NOMO-1 treated with dmso at 0.1 percent for 144 hours (cell line): Measurements from ENCODE around the gene SLC29A2.
"Not testable (repeated sequence)": the region's sequence is repeated elsewhere in the genome, so short reads cannot be mapped to it uniquely, and the experiment has no call there.

Experiments
- DNase-seq: peaks from one replicate; lab custom pipeline; 2025; ENCODE audit not compliant: unreplicated experiment; lab: John Stamatoyannopoulos, UW

The SLC29A2 gene

GRCh38 chr11:66320289-66320688 lies 51.3 kb downstream of the SLC29A2 start:
- not testable (repeated sequence) for DNase-seq

- DNase-seq = no peak
These were observed 53.0 kb downstream of the SLC29A2 start for GRCh38 chr11:66318600-66318970.

- peak; percentile 90 for DNase-seq
These were observed 53.6 kb downstream of the SLC29A2 start for GRCh38 chr11:66317723-66318599.

GRCh38 chr11:66317322-66317722 lies 54.2 kb downstream of the SLC29A2 start:
- no peak for DNase-seq

- DNase-seq = no peak
These were observed 54.7 kb downstream of the SLC29A2 start, which contains the start of gene CD248 for GRCh38 chr11:66316849-66317251. Gene CD248, minus strand, starts transcription at chr11:66317044. Its CDS starts 17 bp downstream, at chr11:66317027.

GRCh38 chr11:66315921-66316811 lies 55.4 kb downstream of the SLC29A2 start:
- DNase-seq = no peak

GRCh38 chr11:66315498-66315885 lies 56.1 kb downstream of the SLC29A2 start:
- DNase-seq = no peak

- DNase-seq = no peak
These were observed 56.7 kb downstream of the SLC29A2 start for GRCh38 chr11:66314561-66315497.

- no peak for DNase-seq
These were observed 57.4 kb downstream of the SLC29A2 start for GRCh38 chr11:66314186-66314501.

- DNase-seq = no peak
These were observed 58.0 kb downstream of the SLC29A2 start for GRCh38 chr11:66313321-66314185.

GRCh38 chr11:66312549-66313320 lies 58.8 kb downstream of the SLC29A2 start:
- peak; percentile 97 for DNase-seq
